Suprapubic skin (tissue), 3 donors: ENCODE data around the gene DISC1.

Experiments used
- EP300 ChIP-seq: sonication (generic); formaldehyde crosslinking; IDR thresholded peaks from one replicate; pipeline ENCODE4 v1.6.1; 2017; ENCODE audit warnings: antibody characterized with exemption
- POLR2A ChIP-seq, 2 donors: fragments of 450-650 bp; IDR thresholded peaks; one replicate each; pipeline ENCODE4 v1.6.1; 2017; ENCODE audit warnings: antibody characterized with exemption in 2 of 2, mild to moderate bottlenecking in 2 of 2, moderate library complexity in 2 of 2
- TF ChIP-seq, protein P1 (sequence below), 2 donors: fragments of 200-600 bp in 1 of 2; fragments of 450-650 bp in 1 of 2; sonication (generic) in 1 of 2; IDR thresholded peaks; one replicate each; pipeline ENCODE4 v1.5.1; 2016 to 2019; ENCODE audit warnings: antibody characterized with exemption in 2 of 2, mild to moderate bottlenecking in 1 of 2, moderate library complexity in 1 of 2

DNA sequence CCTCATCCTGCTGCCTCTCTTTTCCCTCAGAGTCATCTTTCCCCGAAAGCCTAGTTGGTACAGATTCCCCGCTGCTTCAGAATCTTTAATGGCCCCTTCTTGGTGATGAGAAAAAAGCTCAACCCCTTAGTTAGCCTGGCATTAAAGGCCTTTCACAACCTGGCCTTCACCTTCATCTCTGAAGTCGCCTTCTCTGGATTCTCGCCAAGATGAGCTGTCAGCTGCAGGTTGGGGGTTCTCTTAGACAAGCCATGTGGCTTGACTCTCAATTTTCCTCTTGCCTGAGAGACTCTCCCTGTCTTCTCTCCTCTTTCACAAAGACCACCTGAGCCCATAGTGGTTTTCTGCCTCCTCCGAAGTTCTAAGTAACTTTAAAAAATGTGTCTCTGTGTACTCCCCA is 15.5 kb upstream of the DISC1 start:
- TF ChIP-seq, protein P1, sequence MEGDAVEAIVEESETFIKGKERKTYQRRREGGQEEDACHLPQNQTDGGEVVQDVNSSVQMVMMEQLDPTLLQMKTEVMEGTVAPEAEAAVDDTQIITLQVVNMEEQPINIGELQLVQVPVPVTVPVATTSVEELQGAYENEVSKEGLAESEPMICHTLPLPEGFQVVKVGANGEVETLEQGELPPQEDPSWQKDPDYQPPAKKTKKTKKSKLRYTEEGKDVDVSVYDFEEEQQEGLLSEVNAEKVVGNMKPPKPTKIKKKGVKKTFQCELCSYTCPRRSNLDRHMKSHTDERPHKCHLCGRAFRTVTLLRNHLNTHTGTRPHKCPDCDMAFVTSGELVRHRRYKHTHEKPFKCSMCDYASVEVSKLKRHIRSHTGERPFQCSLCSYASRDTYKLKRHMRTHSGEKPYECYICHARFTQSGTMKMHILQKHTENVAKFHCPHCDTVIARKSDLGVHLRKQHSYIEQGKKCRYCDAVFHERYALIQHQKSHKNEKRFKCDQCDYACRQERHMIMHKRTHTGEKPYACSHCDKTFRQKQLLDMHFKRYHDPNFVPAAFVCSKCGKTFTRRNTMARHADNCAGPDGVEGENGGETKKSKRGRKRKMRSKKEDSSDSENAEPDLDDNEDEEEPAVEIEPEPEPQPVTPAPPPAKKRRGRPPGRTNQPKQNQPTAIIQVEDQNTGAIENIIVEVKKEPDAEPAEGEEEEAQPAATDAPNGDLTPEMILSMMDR (IDR thresholded peaks at IDR 0.05): no peak
- no peak for TF ChIP-seq POLR2A (IDR thresholded peaks at IDR 0.05)
- TF ChIP-seq EP300: no peak
